HL-60/S4 (cell line): Measurements from ENCODE around the gene RP9.

Experiments
- in situ Hi-C: fragments of 300-500 bp; cut with MboI; formaldehyde crosslinking; loops from 2 replicates; pipeline ENCODE4 v1.14.3; 2022; ENCODE audit warnings: low sequenced_read_pairs

RP9 gene

GRCh38 chr7:33109005-33109757, at the start of gene RP9:
RP9 (minus strand) TSS chr7:33109404; CDS start chr7:33109372, 32 bp downstream.
- in situ Hi-C loops = no loop called here

- in situ Hi-C loops = no loop called here
Observed at GRCh38 chr7:33157781-33158180, 48.6 kb upstream of the RP9 start.

- in situ Hi-C loops = no loop called here
Observed at GRCh38 chr7:33157311-33157710, 48.1 kb upstream of the RP9 start.

GRCh38 chr7:33156441-33156840, 47.2 kb upstream of the RP9 start:
- in situ Hi-C loops = no loop called here

GRCh38 chr7:33155811-33156210, 46.6 kb upstream of the RP9 start:
- in situ Hi-C loops = no loop called here

- in situ Hi-C loops = no loop called here
Observed at GRCh38 chr7:33152087-33152486, 42.9 kb upstream of the RP9 start.

- in situ Hi-C loops = no loop called here
Observed at GRCh38 chr7:33145156-33145555, 36.0 kb upstream of the RP9 start.

GRCh38 chr7:33143996-33144718, 35.0 kb upstream of the RP9 start:
- in situ Hi-C loops = no loop called here

GRCh38 chr7:33142585-33142984, 33.4 kb upstream of the RP9 start:
- in situ Hi-C loops = no loop called here

- in situ Hi-C loops = no loop called here
Observed at GRCh38 chr7:33137103-33137502, 27.9 kb upstream of the RP9 start.

GRCh38 chr7:33130184-33130583, 21.0 kb upstream of the RP9 start:
- in situ Hi-C loops = no loop called here

GRCh38 chr7:33129806-33130153, 20.6 kb upstream of the RP9 start:
- in situ Hi-C loops = no loop called here

GRCh38 chr7:33128990-33129805, 20.0 kb upstream of the RP9 start, which contains the start of gene BBS9:
BBS9 (plus strand) TSS chr7:33129564; CDS start chr7:33146253, 16,689 bp downstream.
- in situ Hi-C loops = no loop called here

GRCh38 chr7:33128631-33128989, 19.4 kb upstream of the RP9 start:
- in situ Hi-C loops = no loop called here

- in situ Hi-C loops = no loop called here
Observed at GRCh38 chr7:33127085-33127484, 17.9 kb upstream of the RP9 start.

GRCh38 chr7:33118383-33118782, 9.2 kb upstream of the RP9 start:
- in situ Hi-C loops = no loop called here

- in situ Hi-C loops = no loop called here
Observed at GRCh38 chr7:33114976-33115375, 5.8 kb upstream of the RP9 start.

- in situ Hi-C loops = no loop called here
Observed at GRCh38 chr7:33111614-33112013, 2.4 kb upstream of the RP9 start.

GRCh38 chr7:33109758-33110238, 594 bp upstream of the RP9 start:
- in situ Hi-C loops = no loop called here

- in situ Hi-C loops = no loop called here
Observed at GRCh38 chr7:33108554-33109004, 625 bp downstream of the RP9 start.
